Hypothalamus (tissue), 51 donors: ENCODE measurements around the gene KCNC4.

Experiments used
- DNase-seq, 51 donors: peaks; one replicate each; lab custom pipeline; 2025; lab: John Stamatoyannopoulos, UW

Gene KCNC4

GRCh38 chr1:110209715-110210603, at the start of gene KCNC4:
KCNC4 (plus strand) TSS chr1:110210314; CDS start chr1:110211500, 1,186 bp downstream.
- DNase-seq = peak in 47 of 51 donors; percentile 16 to 85 (median 66)

- no peak for DNase-seq
Observed at GRCh38 chr1:110160538-110161100, 49.5 kb upstream of the KCNC4 start.

DNA sequence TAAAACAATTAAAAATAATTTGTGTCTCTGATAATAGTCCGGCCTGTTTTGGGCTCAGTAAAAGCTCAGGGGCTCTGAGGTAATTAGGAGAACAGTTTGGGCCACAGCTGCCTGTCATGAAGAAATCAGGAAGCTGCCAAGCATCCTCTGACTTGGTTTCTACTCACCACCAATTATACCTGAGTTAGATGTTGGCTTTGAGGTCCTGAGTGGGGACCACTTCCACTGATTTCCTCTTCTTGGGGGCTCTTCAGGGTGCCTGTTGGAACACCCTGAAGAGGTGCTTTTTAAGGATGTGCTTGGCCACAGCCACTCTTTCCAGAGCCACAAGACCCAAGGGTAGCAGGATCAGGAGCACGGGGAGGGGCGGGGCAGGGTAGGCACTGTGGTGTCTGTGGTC, 48.9 kb upstream of the KCNC4 start:
- DNase-seq = no peak

DNA sequence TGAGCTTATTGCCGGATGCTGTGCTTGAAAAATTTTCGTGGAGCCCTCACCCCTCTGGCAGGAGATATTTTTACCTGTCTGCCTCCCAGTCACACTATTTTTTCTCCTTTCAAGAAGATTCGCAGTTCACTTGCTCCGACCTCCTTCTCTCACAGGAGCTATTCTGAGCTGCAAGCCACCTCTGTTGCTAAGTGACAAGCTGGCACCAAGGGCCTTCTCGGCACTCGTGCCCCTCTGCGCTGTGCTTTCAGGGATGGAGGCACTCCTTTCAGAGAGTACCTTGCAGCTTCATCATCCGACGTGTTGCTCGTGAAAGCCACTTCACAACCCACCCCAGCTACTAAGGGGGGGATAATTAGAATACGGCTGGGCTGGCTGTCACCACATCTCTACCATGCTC, 48.3 kb upstream of the KCNC4 start:
- peak in 20 of 51 donors; percentile 4 to 66 (median 32) for DNase-seq

DNA sequence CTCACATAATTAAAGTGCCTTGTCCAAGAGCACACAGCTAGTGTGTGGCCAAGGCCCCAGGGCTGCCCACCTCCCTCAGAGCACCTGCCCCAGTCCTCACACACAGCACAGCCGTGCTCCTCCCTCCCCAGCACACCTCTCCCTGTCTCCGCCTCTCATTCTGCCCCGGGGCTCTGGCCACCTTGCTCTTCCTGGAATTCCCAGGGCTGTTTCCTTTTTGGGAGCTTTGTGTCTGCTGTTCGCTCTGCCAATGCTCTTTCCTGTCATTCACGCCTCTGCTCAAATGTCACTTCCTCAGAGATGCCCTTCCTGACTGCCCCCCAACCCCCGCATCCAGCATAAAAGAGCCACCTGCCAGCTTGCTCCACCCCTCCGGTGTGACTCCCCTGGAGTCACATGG, 46.5 kb upstream of the KCNC4 start:
- DNase-seq = no peak

GRCh38 chr1:110164725-110165350, 45.3 kb upstream of the KCNC4 start:
- no peak for DNase-seq

GRCh38 chr1:110165761-110166231, 44.3 kb upstream of the KCNC4 start:
- DNase-seq = peak in 1 of 51 donors; percentile 29

GRCh38 chr1:110166861-110167260, 43.3 kb upstream of the KCNC4 start:
- DNase-seq = no peak

- peak in 1 of 51 donors; percentile 39 for DNase-seq
Observed at GRCh38 chr1:110170766-110171733, 39.1 kb upstream of the KCNC4 start.

DNA sequence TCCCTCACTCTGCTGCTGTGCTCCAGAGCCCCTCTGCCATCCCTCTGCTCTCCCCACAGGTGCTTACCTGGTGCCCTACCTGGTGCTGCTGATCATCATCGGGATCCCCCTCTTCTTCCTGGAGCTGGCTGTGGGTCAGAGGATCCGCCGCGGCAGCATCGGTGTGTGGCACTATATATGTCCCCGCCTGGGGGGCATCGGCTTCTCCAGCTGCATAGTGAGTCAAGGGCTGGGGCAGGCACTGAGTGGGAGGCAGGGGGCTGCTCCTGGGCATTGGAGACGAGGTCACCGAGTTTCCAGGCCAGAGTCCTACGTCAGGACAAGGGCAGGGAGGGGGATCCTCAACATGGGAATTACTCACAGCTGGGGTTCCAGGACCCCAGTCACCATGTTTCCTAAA, 38.1 kb upstream of the KCNC4 start:
- no peak for DNase-seq

GRCh38 chr1:110173466-110174105, 36.5 kb upstream of the KCNC4 start:
- no peak for DNase-seq

GRCh38 chr1:110174961-110175360, 35.2 kb upstream of the KCNC4 start:
- DNase-seq = no peak

- DNase-seq = peak in 34 of 51 donors; percentile 6 to 71 (median 30)
Observed at GRCh38 chr1:110176299-110176956, 33.7 kb upstream of the KCNC4 start.

DNA sequence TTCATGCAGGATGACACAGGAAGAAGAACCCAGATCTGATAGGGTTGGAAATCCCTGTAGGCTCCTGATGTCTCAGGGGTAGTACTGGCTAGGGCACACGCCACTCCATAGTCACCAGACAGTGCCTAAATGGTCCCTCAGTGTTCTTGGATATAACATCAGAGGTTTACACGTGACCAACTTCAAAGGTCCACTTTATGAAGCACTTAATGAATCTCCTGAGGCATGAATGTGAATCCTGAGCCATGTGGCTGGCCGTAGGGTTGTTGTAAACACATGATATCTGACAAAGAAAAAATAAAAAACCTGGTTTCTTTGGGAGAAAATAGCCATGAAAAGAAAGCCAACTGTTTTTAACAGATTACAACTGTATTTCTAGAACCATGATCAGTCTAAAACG, 32.3 kb upstream of the KCNC4 start:
- DNase-seq = no peak

DNA sequence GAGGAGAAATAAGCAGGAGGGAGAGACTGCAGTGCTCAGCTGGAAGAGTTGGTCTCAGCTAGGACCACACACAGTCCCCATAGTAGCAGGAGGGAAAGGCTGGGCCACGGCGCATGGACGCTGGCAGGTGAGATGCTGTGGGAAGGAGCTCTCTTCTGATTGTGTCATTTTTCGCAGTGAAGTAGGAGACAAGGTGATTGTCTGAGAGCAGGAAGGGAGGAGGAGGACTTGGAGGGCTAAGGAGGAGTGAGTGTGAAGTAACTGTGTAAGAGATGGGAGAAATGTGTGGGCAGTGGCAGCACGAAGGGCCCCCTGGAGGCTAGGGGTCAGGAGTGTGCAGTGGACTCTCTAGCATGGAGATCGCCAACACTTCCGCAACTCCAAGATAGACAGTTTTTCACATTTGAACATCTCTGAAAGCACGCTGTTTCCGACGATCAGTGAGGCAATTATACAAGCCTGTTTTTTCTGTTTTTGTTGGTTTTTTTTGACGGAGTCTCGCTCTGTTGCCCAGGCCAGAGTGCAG, 26.4 kb upstream of the KCNC4 start:
- DNase-seq = no peak

DNA sequence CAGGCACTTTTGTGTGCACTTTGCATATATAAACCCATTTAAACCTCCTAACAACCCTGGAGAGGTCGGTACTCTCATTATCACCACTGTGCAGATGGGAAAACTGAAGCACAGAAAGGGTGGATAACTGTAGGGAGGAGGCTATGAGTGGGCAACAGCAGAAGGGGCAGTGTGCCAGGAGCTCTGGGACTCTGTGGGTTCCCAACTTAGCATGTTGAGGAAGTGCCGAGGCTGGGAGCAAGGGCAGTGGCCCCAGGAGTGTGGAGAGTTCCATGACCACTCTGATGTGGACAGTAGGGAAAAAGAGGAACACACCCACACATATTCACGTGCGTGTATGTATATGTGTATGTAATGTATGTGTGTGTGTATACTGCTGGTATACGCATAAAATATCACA, 25.7 kb upstream of the KCNC4 start:
- no peak for DNase-seq

DNA sequence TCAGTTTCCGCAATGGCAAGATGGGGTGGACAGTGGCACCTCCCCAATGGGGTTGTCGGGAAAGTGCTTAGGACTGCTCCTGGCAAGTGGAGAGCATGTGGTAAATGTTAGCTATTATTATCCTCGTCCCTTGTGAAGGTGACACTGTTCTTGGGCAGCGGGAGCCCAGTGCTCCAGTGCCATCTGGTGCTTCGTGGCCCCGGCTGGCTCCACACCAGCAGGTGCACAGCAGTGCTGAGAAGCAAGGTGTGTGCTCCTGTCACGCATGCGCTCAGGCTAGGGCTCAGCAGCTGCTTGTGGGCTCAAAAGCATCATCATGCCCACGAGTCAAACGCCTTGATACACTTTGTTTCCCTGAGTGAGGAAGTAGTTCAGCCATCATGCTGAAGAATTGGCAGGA, 24.9 kb upstream of the KCNC4 start:
- no peak for DNase-seq

DNA sequence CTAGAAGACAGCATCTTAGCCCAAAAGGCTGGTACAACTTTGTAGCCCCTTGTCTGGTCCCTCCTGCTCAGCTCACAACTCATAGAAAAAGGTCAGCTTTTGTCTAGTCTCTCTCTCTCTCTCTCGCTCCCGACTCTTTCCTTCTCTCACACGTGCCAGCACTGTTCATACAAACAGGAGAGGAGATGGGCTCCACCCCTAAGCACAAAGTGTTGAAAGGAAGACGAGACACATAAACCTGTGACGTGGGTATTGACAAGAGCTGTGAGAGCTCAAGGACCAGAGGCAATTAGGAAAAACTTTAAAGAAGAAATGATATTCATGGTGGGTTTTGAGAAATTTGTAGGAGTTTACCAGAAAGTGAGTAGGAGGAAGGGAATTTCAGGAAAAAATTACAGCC, 23.6 kb upstream of the KCNC4 start:
- no peak for DNase-seq
